WTC11 (cell line): ENCODE measurements around the gene ATG2A. TPM values are rescaled to one million over a fixed set of nuclear protein-coding genes. Genes with fewer than 3 reads are reported as not detected.

Experiments used
- ATAC-seq: fragments of 200-7000 bp; cut with Tn5 transposase; 2 replicates; pipeline ENCODE4 v1.10.0; 2021; ENCODE audit warnings: mild to moderate bottlenecking, moderate library complexity
- CTCF ChIA-PET: fragments of 300-600 bp; sonication (Branson Sonifier 250); formaldehyde crosslinking; loops from one replicate; lab custom pipeline; 2021; ENCODE audit warnings: antibody characterized with exemption; lab: Charles Lee
- POLR2A ChIA-PET: fragments of 350-600 bp; sonication (Branson Sonifier 250); formaldehyde crosslinking; loops from one replicate; lab custom pipeline; 2021; ENCODE audit warnings: antibody characterized with exemption; lab: Charles Lee
- DNase-seq: peaks from one replicate; pipeline ENCODE4 v3.0.0; 2021; ENCODE audit warnings: low spot score
- H3K27ac Mint-ChIP-seq: 2 replicates; pipeline ENCODE4 v1.8.0; 2021; ENCODE audit warnings: mixed read lengths
- H3K27me3 Mint-ChIP-seq: 2 replicates; pipeline ENCODE4 v1.8.0; 2021; ENCODE audit warnings: low read depth, mild to moderate bottlenecking, moderate library complexity, mixed read lengths
- H3K36me3 Mint-ChIP-seq: 2 replicates; pipeline ENCODE4 v1.8.0; 2021; ENCODE audit warnings: mixed read lengths
- H3K4me1 Mint-ChIP-seq: 2 replicates; pipeline ENCODE4 v1.8.0; 2022; ENCODE audit warnings: mixed read lengths
- H3K4me3 Mint-ChIP-seq: 2 replicates; pipeline ENCODE4 v1.8.0; 2021; ENCODE audit warnings: mild to moderate bottlenecking, moderate library complexity, mixed read lengths
- H3K9me3 Mint-ChIP-seq: 2 replicates; pipeline ENCODE4 v1.8.0; 2021; ENCODE audit warnings: mixed read lengths
- CREM ChIP-seq: sonication (generic); formaldehyde crosslinking; IDR thresholded peaks from 2 replicates; pipeline ENCODE4 v1.8.1; 2022; ENCODE audit warnings: mild to moderate bottlenecking, missing genetic modification reagents, moderate library complexity
- GRHL2 ChIP-seq: fragments of 250-450 bp; sonication (Bioruptor Pico); IDR thresholded peaks from 2 replicates; pipeline ENCODE4 v1.8.0; 2022; ENCODE audit warnings: mild to moderate bottlenecking, moderate library complexity; ENCODE audit not compliant: insufficient replicate concordance, severe bottlenecking
- HMGA2 ChIP-seq: fragments of 250-450 bp; sonication (Bioruptor Pico); IDR thresholded peaks from 2 replicates; pipeline ENCODE4 v1.4.0; 2021; ENCODE audit warnings: mild to moderate bottlenecking, moderate library complexity
- JAZF1 ChIP-seq: fragments of 250-450 bp; sonication (Bioruptor Pico); IDR thresholded peaks from 2 replicates; pipeline ENCODE4 v1.9.0; 2021; ENCODE audit warnings: moderate library complexity, mild to moderate bottlenecking, inconsistent platforms
- NR1H2 ChIP-seq: sonication (generic); formaldehyde crosslinking; IDR thresholded peaks from 2 replicates; pipeline ENCODE4 v1.9.0; 2021; ENCODE audit warnings: mild to moderate bottlenecking, moderate library complexity, missing genetic modification reagents
- NR2C2 ChIP-seq: sonication (generic); formaldehyde crosslinking; IDR thresholded peaks from 2 replicates; pipeline ENCODE4 v1.8.0; 2022; ENCODE audit warnings: mild to moderate bottlenecking, missing genetic modification reagents
- SMAD4 ChIP-seq: sonication (generic); formaldehyde crosslinking; IDR thresholded peaks from 2 replicates; pipeline ENCODE4 v1.8.0; 2022; ENCODE audit warnings: mild to moderate bottlenecking, missing genetic modification reagents
- USF2 ChIP-seq: sonication (generic); formaldehyde crosslinking; IDR thresholded peaks from 2 replicates; pipeline ENCODE4 v1.8.1; 2023; ENCODE audit warnings: mild to moderate bottlenecking, missing genetic modification reagents, moderate library complexity
- ZNF121 ChIP-seq: sonication (generic); formaldehyde crosslinking; IDR thresholded peaks from 2 replicates; pipeline ENCODE4 v1.8.0; 2023; ENCODE audit warnings: missing genetic modification reagents
- ZNF232 ChIP-seq: sonication (generic); formaldehyde crosslinking; IDR thresholded peaks from 2 replicates; pipeline ENCODE4 v1.8.0; 2022; ENCODE audit warnings: mild to moderate bottlenecking, missing genetic modification reagents
- ZNF263 ChIP-seq: sonication (generic); formaldehyde crosslinking; IDR thresholded peaks from 2 replicates; pipeline ENCODE4 v1.8.1; 2022; ENCODE audit warnings: low read depth, mild to moderate bottlenecking, moderate library complexity, missing genetic modification reagents
- total RNA-seq: library from RNA; stranded (reverse); gene quantifications from 3 replicates; pipeline ENCODE4 v1.2.3, GENCODE V29; 2021
- TF ChIP-seq, protein P1 (sequence below): sonication (generic); formaldehyde crosslinking; IDR thresholded peaks from 2 replicates; pipeline ENCODE4 v1.8.0; 2023; ENCODE audit warnings: missing genetic modification reagents
- TF ChIP-seq, protein P2 (sequence below): sonication (generic); formaldehyde crosslinking; IDR thresholded peaks from 2 replicates; pipeline ENCODE4 v1.8.1; 2023; ENCODE audit warnings: mild to moderate bottlenecking, missing genetic modification reagents, borderline replicate concordance
- TF ChIP-seq, protein P3 (sequence below): sonication (generic); formaldehyde crosslinking; IDR thresholded peaks from 2 replicates; pipeline ENCODE4 v1.8.1; 2023; ENCODE audit warnings: mild to moderate bottlenecking, missing genetic modification reagents
- TF ChIP-seq, protein P4 (sequence below): sonication (generic); formaldehyde crosslinking; IDR thresholded peaks from 2 replicates; pipeline ENCODE4 v1.8.0; 2022; ENCODE audit warnings: mild to moderate bottlenecking, missing genetic modification reagents
- TF ChIP-seq, protein P5 (sequence below): fragments of 250-450 bp; sonication (Bioruptor Pico); IDR thresholded peaks from 2 replicates; pipeline ENCODE4 v1.9.0; 2021; ENCODE audit warnings: mild to moderate bottlenecking

The ATG2A gene
- total RNA-seq, 1 experiment from 2014 or later: 31.4 TPM

- no peaks in the 10 kb centered on the region for H3K9me3 Mint-ChIP-seq
- ATAC-seq (no peak), DNase-seq (no peak)
- TF ChIP-seq, protein P1, sequence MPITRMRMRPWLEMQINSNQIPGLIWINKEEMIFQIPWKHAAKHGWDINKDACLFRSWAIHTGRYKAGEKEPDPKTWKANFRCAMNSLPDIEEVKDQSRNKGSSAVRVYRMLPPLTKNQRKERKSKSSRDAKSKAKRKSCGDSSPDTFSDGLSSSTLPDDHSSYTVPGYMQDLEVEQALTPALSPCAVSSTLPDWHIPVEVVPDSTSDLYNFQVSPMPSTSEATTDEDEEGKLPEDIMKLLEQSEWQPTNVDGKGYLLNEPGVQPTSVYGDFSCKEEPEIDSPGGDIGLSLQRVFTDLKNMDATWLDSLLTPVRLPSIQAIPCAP (CRISPR knock-in tag): no peak
- TF ChIP-seq ZNF232 (CRISPR knock-in tag): no peak
- TF ChIP-seq, protein P2, sequence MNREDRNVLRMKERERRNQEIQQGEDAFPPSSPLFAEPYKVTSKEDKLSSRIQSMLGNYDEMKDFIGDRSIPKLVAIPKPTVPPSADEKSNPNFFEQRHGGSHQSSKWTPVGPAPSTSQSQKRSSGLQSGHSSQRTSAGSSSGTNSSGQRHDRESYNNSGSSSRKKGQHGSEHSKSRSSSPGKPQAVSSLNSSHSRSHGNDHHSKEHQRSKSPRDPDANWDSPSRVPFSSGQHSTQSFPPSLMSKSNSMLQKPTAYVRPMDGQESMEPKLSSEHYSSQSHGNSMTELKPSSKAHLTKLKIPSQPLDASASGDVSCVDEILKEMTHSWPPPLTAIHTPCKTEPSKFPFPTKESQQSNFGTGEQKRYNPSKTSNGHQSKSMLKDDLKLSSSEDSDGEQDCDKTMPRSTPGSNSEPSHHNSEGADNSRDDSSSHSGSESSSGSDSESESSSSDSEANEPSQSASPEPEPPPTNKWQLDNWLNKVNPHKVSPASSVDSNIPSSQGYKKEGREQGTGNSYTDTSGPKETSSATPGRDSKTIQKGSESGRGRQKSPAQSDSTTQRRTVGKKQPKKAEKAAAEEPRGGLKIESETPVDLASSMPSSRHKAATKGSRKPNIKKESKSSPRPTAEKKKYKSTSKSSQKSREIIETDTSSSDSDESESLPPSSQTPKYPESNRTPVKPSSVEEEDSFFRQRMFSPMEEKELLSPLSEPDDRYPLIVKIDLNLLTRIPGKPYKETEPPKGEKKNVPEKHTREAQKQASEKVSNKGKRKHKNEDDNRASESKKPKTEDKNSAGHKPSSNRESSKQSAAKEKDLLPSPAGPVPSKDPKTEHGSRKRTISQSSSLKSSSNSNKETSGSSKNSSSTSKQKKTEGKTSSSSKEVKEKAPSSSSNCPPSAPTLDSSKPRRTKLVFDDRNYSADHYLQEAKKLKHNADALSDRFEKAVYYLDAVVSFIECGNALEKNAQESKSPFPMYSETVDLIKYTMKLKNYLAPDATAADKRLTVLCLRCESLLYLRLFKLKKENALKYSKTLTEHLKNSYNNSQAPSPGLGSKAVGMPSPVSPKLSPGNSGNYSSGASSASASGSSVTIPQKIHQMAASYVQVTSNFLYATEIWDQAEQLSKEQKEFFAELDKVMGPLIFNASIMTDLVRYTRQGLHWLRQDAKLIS (CRISPR knock-in tag): no peak
- TF ChIP-seq NR1H2: no peak
- no peak for TF ChIP-seq ZNF263
- no peak for TF ChIP-seq SMAD4 (CRISPR knock-in tag)
- no peak for TF ChIP-seq CREM (CRISPR knock-in tag)
- no peak for TF ChIP-seq HMGA2
- no peak for TF ChIP-seq JAZF1 (CRISPR knock-in tag)
- TF ChIP-seq, protein P3, sequence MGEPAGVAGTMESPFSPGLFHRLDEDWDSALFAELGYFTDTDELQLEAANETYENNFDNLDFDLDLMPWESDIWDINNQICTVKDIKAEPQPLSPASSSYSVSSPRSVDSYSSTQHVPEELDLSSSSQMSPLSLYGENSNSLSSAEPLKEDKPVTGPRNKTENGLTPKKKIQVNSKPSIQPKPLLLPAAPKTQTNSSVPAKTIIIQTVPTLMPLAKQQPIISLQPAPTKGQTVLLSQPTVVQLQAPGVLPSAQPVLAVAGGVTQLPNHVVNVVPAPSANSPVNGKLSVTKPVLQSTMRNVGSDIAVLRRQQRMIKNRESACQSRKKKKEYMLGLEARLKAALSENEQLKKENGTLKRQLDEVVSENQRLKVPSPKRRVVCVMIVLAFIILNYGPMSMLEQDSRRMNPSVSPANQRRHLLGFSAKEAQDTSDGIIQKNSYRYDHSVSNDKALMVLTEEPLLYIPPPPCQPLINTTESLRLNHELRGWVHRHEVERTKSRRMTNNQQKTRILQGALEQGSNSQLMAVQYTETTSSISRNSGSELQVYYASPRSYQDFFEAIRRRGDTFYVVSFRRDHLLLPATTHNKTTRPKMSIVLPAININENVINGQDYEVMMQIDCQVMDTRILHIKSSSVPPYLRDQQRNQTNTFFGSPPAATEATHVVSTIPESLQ (CRISPR knock-in tag): no peak
- no peak for TF ChIP-seq NR2C2 (CRISPR knock-in tag)
- no peak for TF ChIP-seq USF2
- TF ChIP-seq GRHL2: no peak
- no peak for TF ChIP-seq ZNF121 (CRISPR knock-in tag)
- TF ChIP-seq, protein P4, sequence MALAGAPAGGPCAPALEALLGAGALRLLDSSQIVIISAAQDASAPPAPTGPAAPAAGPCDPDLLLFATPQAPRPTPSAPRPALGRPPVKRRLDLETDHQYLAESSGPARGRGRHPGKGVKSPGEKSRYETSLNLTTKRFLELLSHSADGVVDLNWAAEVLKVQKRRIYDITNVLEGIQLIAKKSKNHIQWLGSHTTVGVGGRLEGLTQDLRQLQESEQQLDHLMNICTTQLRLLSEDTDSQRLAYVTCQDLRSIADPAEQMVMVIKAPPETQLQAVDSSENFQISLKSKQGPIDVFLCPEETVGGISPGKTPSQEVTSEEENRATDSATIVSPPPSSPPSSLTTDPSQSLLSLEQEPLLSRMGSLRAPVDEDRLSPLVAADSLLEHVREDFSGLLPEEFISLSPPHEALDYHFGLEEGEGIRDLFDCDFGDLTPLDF (CRISPR knock-in tag): no peak
- TF ChIP-seq, protein P5, sequence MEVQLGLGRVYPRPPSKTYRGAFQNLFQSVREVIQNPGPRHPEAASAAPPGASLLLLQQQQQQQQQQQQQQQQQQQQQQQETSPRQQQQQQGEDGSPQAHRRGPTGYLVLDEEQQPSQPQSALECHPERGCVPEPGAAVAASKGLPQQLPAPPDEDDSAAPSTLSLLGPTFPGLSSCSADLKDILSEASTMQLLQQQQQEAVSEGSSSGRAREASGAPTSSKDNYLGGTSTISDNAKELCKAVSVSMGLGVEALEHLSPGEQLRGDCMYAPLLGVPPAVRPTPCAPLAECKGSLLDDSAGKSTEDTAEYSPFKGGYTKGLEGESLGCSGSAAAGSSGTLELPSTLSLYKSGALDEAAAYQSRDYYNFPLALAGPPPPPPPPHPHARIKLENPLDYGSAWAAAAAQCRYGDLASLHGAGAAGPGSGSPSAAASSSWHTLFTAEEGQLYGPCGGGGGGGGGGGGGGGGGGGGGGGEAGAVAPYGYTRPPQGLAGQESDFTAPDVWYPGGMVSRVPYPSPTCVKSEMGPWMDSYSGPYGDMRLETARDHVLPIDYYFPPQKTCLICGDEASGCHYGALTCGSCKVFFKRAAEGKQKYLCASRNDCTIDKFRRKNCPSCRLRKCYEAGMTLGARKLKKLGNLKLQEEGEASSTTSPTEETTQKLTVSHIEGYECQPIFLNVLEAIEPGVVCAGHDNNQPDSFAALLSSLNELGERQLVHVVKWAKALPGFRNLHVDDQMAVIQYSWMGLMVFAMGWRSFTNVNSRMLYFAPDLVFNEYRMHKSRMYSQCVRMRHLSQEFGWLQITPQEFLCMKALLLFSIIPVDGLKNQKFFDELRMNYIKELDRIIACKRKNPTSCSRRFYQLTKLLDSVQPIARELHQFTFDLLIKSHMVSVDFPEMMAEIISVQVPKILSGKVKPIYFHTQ (CRISPR knock-in tag): no peak
- H3K27ac Mint-ChIP-seq: no peak overlapping the region
- H3K27me3 Mint-ChIP-seq: no peaks in the 10 kb centered on the region
- CTCF ChIA-PET: interaction anchor here (0.6 to 22.9 kb wide), 63 partner anchors 9 to 557 kb away, joined by 3 to 372 read pairs (median 4); partner anchors contain the start of genes ARL2, ATG2A, BATF2 and CDC42BPG
- H3K36me3 Mint-ChIP-seq: no peaks in the 10 kb centered on the region
- POLR2A ChIA-PET: interaction anchor here (0.8 to 2.4 kb wide), 2 partner anchors 9 to 110 kb away, joined by 3 to 10 read pairs; partner anchors contain the start of gene SF1
- H3K4me1 Mint-ChIP-seq: peaks cover 14% of the 10 kb centered on the region
- H3K4me3 Mint-ChIP-seq: peak overlapping the region; percentile 66
Measured at GRCh38 chr11:64888406-64888728, 28.6 kb downstream of the ATG2A start.
